KMS-11 (cell line): ENCODE measurements around the gene RNF144A.

Experiments
- H2AFZ ChIP-seq: fragments of 200-600 bp; sonication (generic); 2 replicates; pipeline ENCODE4 v1.6.1; 2016; ENCODE audit warnings: antibody characterized with exemption, mixed run types, low read depth
- H3K27ac ChIP-seq: fragments of 200-600 bp; sonication (generic); 2 replicates; pipeline ENCODE4 v1.6.1; 2016; ENCODE audit warnings: mild to moderate bottlenecking, mixed run types
- H3K27me3 ChIP-seq: fragments of 200-600 bp; sonication (generic); 2 replicates; pipeline ENCODE4 v1.6.1; 2017; ENCODE audit warnings: mild to moderate bottlenecking, low read depth, mixed run types, moderate library complexity; ENCODE audit not compliant: insufficient read depth
- H3K36me3 ChIP-seq: fragments of 200-600 bp; sonication (generic); 2 replicates; pipeline ENCODE4 v1.6.1; 2017; ENCODE audit warnings: mild to moderate bottlenecking, mixed run types; ENCODE audit not compliant: insufficient read depth
- H3K4me1 ChIP-seq: fragments of 200-600 bp; sonication (generic); 2 replicates; pipeline ENCODE4 v1.6.1; 2016; ENCODE audit warnings: mild to moderate bottlenecking, low read depth, mixed run types; ENCODE audit not compliant: poor library complexity, severe bottlenecking
- H3K4me2 ChIP-seq: fragments of 200-600 bp; sonication (generic); 2 replicates; pipeline ENCODE4 v1.7.0; 2016; ENCODE audit warnings: mild to moderate bottlenecking, mixed run types
- H3K4me3 ChIP-seq: fragments of 200-600 bp; sonication (generic); IDR thresholded peaks from 2 replicates; pipeline ENCODE4 v1.6.1; 2017; ENCODE audit warnings: low read depth, low read length, mixed read lengths; ENCODE audit not compliant: insufficient read depth
- H3K79me2 ChIP-seq: fragments of 200-600 bp; sonication (generic); 2 replicates; pipeline ENCODE4 v1.6.1; 2016; ENCODE audit warnings: low read depth, mixed run types; ENCODE audit not compliant: insufficient read depth
- H3K9ac ChIP-seq: fragments of 200-600 bp; sonication (generic); 2 replicates; pipeline ENCODE4 v1.6.1; 2016; ENCODE audit warnings: mild to moderate bottlenecking, mixed run types
- H4K20me1 ChIP-seq: fragments of 200-600 bp; sonication (generic); 2 replicates; pipeline ENCODE4 v1.6.1; 2016; ENCODE audit warnings: mild to moderate bottlenecking, mixed run types; ENCODE audit not compliant: insufficient read depth
- CTCF ChIP-seq: fragments of 200-600 bp; sonication (generic); conservative IDR thresholded peaks from 2 replicates; pipeline ENCODE4 v1.6.1; 2017; ENCODE audit warnings: low read depth, mild to moderate bottlenecking, antibody characterized with exemption, low read length, moderate library complexity, mixed read lengths

RNF144A gene

GRCh38 chr2:6919901-6920742 is 2.9 kb downstream of the RNF144A start:
- Histone ChIP-seq H4K20me1 (no peaks in the 10 kb centered on the region), H3K36me3 (no peaks in the 10 kb centered on the region), H3K27ac (no peak overlapping the region), H3K79me2 (no peaks in the 10 kb centered on the region), H3K4me2 (no peak overlapping the region), H3K9ac (no peak overlapping the region), H3K4me1 (no peaks in the 10 kb centered on the region), H3K27me3 (no peaks in the 10 kb centered on the region), H3K4me3 (no peak overlapping the region), H2AFZ (no peak overlapping the region)
- no peak for TF ChIP-seq CTCF

GRCh38 chr2:6920743-6921064 is 3.5 kb downstream of the RNF144A start:
- no peak for TF ChIP-seq CTCF
- Histone ChIP-seq H3K36me3 (no peaks in the 10 kb centered on the region), H3K9ac (no peak overlapping the region), H3K4me3 (no peak overlapping the region), H3K27me3 (no peaks in the 10 kb centered on the region), H3K79me2 (no peaks in the 10 kb centered on the region), H2AFZ (no peak overlapping the region), H3K4me1 (no peaks in the 10 kb centered on the region), H4K20me1 (no peaks in the 10 kb centered on the region), H3K27ac (no peak overlapping the region), H3K4me2 (no peak overlapping the region)

GRCh38 chr2:6921321-6921922 is 4.2 kb downstream of the RNF144A start:
- Histone ChIP-seq H2AFZ (no peak overlapping the region), H3K4me2 (no peak overlapping the region), H3K27me3 (no peaks in the 10 kb centered on the region), H3K4me3 (no peak overlapping the region), H3K79me2 (no peaks in the 10 kb centered on the region), H3K4me1 (no peaks in the 10 kb centered on the region), H3K27ac (no peak overlapping the region), H3K9ac (no peak overlapping the region), H4K20me1 (no peaks in the 10 kb centered on the region), H3K36me3 (no peaks in the 10 kb centered on the region)
- TF ChIP-seq CTCF = no peak

- Histone ChIP-seq H3K27me3 (no peaks in the 10 kb centered on the region), H3K79me2 (no peaks in the 10 kb centered on the region), H3K4me2 (no peak overlapping the region), H2AFZ (no peak overlapping the region), H3K27ac (no peak overlapping the region), H4K20me1 (no peaks in the 10 kb centered on the region), H3K4me1 (no peaks in the 10 kb centered on the region), H3K4me3 (no peak overlapping the region), H3K36me3 (no peaks in the 10 kb centered on the region), H3K9ac (no peak overlapping the region)
- no peak for TF ChIP-seq CTCF
These were observed 5.0 kb downstream of the RNF144A start for GRCh38 chr2:6922201-6922656.
